GM12865 (cell line): Measurements from ENCODE around the gene JAG2.

Source experiments
- DNase-seq: peaks from one replicate; pipeline ENCODE4 v3.0.0; 2010; ENCODE audit warnings: low read depth
- H3K4me3 ChIP-seq: 2 replicates; pipeline ENCODE4 v1.5.1; 2011; ENCODE audit warnings: mild to moderate bottlenecking, low read depth, low read length, control low read depth
- CTCF ChIP-seq: IDR thresholded peaks from 2 replicates; pipeline ENCODE4 v1.5.1; 2011; ENCODE audit warnings: low read length, control low read depth, low read depth, inconsistent platforms; ENCODE audit not compliant: insufficient read depth; ENCODE audit errors: missing control alignments

The JAG2 gene

DNA sequence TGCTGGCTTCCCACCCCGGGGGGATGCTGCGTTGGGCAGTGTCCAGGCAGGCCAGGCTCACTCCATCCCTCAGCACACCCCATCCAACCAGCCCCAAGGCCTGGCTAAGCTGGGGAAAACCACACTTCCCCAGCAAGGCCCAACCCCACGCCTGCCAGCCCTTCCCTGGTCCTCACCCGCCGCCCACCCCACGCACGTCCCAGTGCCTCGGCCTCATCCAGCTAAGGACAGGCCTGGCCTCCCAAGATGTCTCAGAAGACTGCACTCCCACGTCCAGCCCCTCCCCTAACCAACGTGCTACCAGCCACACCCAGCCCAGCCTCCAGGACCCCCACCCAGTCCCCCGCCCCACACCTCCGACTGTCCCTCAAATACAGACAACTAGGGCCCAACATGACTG is 9.8 kb downstream of the JAG2 start:
- TF ChIP-seq CTCF = no peak
- no peak for DNase-seq
- no peak overlapping the region for H3K4me3 ChIP-seq

- no peak overlapping the region for H3K4me3 ChIP-seq
Measured at GRCh38 chr14:105157872-105158271, 10.7 kb downstream of the JAG2 start.

GRCh38 chr14:105156414-105157375 is 11.9 kb downstream of the JAG2 start:
- no peak for TF ChIP-seq CTCF
- DNase-seq = no peak
- H3K4me3 ChIP-seq = no peak overlapping the region

More at GRCh38 chr14:105157872-105158271, 10.7 kb downstream of the JAG2 start:
- TF ChIP-seq CTCF = no peak
- no peak for DNase-seq

DNA sequence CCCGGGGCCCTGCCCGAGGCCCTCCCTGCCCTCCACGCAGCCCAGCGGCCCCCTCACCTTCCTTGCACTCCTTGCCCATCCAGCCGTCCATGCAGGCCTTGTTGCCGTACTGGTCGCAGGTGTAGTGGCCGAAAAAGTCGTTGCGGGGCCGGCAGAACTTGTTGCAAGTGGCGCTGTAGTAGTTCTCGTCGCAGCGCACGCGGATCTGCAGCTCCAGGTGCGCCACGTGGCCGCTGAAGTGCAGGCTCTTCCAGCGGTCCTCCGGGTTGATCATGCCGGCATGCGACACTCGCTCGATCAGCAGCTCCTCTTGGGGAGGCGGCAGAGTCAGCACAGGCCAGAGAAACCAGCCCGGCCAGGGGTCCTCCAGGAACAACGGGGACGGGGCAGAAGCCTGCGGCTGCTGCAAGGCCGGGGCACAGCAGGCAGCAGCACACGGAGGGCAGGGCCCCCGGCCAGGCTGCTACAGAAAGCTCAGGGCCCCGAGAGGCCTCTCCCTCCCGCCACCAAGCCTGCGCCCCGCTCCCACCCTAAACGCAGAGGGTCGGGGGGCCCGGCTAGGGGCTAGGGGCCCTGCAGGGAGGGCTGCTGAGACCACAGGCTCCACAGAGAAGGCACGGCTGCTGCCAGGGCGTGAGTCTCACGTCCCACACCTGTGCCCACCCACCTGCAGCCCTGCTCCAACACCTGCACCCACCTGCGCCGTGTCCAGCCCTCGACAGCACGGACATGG is 12.7 kb downstream of the JAG2 start:
- H3K4me3 ChIP-seq = no peak overlapping the region
- no peak for TF ChIP-seq CTCF
- DNase-seq = no peak

- no peak overlapping the region for H3K4me3 ChIP-seq
- DNase-seq = no peak
- TF ChIP-seq CTCF = no peak
Measured at GRCh38 chr14:105155071-105155651, 13.4 kb downstream of the JAG2 start.

- no peak for DNase-seq
- H3K4me3 ChIP-seq = no peak overlapping the region
- TF ChIP-seq CTCF = no peak
Measured at GRCh38 chr14:105154476-105154871, 14.1 kb downstream of the JAG2 start.
